ENCODE measurements around the gene LRRC2.
"Not testable (repeated sequence)": the region's sequence is repeated elsewhere in the genome, so short reads cannot be mapped to it uniquely, and the experiment has no call there.

The LRRC2 gene

DNA sequence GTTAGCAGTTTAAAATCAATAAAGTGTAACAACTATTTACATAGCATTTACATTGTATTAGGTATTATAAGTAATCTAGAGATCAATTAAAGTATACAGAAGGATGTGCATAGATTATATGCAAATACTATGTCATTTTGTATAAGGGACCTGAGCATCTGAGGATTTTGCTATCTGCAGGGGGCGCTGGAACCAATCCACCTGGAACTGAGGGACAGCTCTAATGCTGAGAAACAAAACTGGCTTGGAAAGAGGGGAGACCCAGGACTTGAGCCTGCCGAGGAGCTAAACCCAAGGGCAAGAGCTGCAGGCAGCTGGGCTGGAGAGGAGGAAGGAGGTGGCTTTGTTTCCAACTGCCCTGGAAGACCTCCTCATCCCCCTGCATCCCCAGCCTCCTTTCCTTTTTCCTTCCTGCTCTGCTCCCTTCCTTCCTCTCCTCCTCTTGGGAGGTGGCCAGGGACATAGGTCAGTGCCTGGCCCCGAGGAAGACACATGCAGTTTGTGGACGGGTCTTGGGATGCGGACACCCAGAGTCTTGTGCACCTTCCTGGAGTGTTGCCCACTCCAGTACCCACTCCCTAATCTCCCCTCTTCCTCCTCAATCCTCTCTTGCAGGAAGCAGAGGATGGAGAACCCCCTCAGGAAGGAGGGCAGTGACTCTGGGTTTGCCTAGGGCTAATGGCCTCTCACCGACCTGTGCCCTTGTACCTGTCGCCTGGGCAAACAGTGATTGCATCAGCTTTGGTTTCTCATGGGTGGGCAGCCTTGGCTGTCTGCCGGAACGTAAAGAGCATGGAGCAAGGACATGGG lies 69.2 kb downstream of the LRRC2 start:
- no peak for DNase-seq (ENCODE audit: low spot score)

DNA sequence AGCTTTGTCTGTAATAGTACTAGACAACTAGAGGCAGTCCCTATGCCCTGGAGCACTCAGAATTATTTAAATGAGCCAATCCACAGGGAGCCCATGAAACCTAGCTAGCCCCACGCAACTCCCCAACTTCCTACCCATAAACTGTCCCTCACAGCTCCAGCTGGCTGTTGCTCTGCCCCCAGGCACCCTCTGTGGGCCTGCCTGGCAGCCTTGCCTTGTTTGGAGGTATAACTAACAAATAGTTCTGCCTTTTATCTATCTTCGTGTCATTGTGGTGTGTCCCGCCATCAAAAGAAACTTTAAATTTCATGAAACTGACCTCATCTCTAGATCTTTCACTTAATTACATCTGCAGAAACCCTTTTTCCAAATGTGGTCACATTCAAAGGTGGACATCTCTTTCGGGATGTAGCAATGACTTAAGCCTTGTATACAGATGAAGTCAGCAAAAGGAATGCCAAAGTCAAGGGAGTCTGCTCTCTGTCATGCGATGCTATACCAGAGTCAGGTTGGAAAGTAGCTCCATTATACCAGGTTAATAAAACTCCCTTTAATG lies 70.1 kb downstream of the LRRC2 start:
- DNase-seq (ENCODE audit: low spot score) = peak; percentile 46

DNA sequence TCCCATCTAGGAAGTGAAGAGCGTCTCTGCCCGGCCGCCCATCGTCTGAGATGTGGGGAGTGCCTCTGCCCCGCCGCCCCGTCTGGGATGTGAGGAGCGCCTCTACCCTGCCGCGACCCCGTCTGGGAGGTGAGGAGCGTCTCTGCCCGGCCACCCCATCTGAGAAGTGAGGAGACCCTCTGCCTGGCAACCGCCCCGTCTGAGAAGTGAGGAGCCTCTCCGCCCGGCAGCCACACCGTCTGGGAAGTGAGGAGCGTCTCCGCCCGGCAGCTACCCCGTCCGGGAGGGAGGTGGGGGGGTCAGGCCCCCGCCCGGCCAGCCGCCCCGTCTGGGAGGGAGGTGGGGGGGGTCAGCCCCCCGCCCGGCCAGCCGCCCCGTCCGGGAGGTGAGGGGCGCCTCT lies 71.6 kb downstream of the LRRC2 start:
- DNase-seq (ENCODE audit: low spot score) = not testable (repeated sequence)

DNA sequence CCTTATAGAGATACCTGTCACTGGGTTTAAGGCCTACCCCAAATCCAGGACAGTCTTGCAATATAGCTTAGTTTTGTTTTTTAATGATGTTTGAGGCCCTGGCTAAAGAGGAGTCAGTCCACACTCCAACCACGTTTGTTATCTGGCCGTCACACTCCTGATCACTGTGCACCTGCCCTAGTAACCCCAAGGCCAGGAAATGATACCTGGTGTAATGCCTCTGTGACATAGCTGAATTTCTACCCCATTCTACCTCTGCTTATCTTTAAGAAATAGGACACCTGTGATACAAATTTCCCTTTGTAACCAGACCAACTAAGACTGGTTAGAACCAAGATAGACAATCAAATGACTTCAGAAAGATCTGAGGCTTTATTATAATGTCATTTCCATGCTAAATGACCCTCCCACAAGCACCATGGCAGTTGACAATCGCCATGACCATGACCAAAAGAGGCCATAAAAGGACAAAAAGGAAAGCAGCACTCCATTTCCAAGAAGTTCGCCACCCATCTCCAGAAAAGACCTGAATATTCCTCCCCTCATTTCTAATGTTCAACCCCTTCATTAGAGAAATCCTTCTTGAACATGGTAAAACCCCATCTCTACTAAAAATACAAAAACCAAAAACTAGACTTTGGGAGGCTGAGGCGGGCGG lies 73.1 kb downstream of the LRRC2 start:
- DNase-seq (ENCODE audit: low spot score) = no peak

GRCh38 chr3:46491089-46492070 lies 74.7 kb downstream of the LRRC2 start:
- no peak for DNase-seq (ENCODE audit: low spot score)

- no peak for DNase-seq (ENCODE audit: low spot score)
These were observed 75.6 kb downstream of the LRRC2 start for GRCh38 chr3:46490338-46491084.

DNA sequence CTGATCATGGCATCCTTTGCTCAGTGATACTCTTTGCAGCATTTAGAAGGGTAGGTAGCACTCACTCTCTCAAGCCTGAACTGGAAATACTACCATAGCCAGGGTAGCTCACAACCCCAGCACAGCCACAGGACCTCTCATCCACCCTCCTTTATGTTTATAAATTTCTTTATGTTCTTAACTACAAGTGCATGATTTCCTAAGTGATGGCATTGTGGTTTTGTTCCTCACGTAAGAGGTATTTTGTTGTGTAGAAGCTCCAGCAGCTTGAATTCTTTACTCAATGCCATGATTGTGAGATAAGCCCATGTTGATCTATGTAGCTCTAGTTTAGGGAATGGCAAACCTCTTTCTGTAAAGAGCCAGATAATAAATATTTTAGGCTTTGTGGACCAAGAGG lies 76.2 kb downstream of the LRRC2 start:
- no peak for DNase-seq (ENCODE audit: low spot score)

GRCh38 chr3:46489381-46489780 lies 76.7 kb downstream of the LRRC2 start:
- no peak for DNase-seq (ENCODE audit: low spot score)

DNA sequence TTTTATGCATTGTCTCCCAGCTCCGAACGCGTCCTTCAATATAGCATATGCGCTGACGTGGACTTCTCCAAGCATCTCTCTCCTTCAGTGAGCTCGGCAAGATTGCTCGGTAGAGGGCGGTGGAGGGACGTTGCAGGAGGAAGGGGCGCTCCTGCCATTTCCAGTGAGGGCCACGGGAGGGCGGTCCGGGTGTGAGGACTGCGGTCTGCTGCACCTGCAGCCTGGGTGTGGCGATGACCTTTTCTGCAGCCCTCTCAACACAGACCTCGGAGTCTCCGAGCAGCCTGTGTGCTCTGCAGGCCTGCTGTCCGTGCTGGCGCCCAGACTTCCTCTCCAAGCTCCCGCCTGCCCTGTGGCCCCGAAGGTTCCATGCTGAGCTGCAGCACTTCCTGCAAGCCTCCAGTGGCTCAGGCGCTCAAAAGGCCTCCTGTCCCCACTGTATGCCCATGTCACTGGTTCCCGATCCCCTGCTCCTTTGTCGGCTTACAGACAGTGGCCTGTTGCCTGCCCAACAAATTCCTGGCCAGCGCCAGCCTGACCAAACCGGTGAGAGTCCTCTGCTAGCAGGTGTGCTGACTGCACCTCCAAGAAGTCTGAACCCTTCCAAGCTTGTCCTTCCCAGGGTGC lies 77.3 kb downstream of the LRRC2 start:
- peak; percentile 90 for DNase-seq (ENCODE audit: low spot score)

- DNase-seq (ENCODE audit: low spot score) = no peak
These were observed 80.3 kb downstream of the LRRC2 start for GRCh38 chr3:46485779-46486175.

DNA sequence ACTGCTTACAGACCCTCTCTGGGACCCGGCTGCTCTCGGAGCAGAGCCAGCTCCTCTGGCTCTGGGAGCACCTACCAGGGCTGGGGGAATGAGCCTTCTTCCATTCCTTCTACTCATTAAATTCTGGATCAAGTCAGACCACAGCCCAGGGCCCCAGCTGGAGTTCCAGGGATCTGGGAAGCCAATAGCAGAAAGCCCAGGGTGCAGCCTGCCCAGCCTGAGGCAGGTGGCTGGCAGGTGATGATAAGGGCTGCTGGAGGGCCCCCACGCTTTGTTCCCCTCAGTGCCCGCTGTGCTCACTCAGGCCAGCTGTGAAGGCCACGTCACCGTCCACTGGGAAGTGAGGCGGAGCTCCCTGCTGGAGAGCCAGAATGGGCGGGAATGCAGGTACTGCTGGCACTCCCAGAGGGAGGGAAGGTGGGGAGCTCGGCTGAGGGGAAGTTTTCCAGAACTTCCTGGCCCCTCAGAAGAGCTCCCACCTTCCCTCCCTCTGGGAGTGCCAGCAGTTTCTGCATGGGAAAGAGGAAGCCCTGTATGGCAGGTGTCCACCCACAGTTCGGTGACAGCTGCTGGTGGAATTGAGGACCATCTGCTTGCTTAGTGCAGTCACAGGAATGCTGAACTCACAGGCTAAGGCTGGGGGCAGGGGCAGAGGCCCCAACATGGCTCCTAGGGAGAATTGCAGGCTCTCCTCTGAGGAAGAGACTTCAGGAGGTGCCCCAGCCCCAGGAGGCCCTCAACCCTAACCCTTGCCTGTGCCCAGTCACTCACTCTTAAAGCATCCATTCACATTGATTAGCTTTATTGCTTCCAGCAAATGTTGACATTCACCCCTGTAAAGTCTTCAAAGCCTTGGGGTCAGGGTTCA lies 81.0 kb downstream of the LRRC2 start:
- peak; percentile 60 for DNase-seq (ENCODE audit: low spot score)

DNA sequence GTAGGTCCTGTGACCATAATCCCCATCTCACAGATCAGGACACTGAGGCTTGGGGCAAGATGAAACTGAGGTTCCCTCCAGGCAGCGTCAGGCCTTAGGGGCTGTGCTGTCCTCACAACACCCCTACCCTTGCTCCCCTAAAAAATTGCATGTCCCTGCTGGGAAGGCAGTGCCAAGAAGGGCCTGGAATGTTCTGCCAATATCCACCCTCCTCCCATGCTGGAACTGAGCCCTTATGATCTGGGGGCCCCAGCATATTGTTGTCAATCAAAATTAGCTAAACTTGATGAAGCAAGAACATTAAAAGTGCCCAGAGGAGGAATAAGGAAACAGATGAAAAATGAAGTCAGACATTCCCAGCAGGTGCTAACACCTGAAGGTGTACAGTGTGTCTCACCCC lies 81.7 kb downstream of the LRRC2 start:
- no peak for DNase-seq (ENCODE audit: low spot score)

DNA sequence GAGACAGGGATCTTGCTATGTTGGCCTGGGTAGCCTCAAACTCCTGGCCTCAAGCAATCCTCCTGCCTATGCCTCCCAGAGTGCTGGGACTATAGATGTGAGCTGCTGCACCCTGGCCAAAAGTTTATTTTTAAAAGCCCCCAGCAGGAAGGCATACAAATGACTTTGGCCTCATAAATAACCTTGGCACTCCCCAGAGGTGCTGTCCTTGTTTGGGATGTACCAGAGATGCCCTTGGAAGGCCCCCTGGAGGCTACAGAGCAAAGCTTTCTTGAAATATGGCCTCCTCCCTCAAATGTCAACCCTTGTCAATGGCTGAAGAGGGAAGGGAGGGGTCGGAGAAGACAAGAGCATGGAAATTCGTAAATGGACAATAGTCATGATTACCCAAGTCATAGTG lies 82.3 kb downstream of the LRRC2 start:
- no peak for DNase-seq (ENCODE audit: low spot score)

DNA sequence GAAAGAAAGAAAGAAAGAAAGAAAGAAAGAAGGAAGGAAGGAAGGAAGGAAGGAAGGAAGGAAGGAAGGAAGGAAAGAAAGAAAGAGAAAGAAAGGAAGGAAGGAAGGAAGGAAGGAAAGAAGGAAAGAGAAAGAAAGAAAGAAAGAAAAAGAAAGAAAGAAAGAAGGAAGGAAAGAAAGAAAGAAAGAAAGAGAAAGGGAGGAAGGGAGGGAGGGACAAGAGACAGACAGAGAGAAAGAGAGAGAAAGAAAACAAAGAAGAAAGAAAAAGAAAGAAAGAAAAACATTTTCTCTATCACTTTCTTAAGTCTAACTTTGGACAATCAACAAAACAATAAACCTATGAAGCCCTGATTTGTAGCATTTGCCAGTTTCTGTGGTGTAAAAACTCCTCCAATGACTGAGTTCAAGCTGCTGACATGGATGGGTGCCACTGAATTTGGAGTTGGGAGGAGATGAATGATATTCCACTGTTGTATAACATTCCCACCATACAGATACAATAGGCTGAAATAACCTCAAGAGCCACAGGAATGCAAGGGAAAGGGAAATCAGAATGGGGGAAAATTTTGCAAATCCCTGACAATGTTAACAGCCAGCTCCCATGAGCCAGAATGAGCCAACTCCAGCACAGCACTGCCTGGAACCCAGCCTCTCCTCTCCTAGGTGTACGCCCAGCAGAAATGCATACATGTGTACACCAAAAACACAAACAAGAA lies 83.3 kb downstream of the LRRC2 start:
- DNase-seq (ENCODE audit: low spot score) = peak; percentile 57

DNA sequence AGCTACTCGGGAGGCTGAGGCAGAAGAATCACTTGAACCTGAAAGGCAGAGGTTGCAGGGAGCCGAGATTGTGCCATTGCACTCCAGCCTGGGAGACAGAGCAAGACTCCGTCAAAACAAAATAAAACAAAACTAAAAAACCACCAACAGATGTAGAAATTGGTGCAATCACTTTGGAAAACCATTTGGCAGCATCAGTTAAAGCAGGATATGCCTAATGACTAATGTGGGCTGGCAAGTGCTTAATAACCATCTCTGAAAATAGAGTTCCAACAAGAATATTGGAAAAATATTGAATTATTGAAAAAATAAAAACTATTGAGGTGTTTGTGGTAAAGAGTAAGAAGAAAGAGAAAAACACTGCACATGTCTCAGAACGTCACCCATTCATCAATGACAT lies 84.5 kb downstream of the LRRC2 start:
- no peak for DNase-seq (ENCODE audit: low spot score)

DNA sequence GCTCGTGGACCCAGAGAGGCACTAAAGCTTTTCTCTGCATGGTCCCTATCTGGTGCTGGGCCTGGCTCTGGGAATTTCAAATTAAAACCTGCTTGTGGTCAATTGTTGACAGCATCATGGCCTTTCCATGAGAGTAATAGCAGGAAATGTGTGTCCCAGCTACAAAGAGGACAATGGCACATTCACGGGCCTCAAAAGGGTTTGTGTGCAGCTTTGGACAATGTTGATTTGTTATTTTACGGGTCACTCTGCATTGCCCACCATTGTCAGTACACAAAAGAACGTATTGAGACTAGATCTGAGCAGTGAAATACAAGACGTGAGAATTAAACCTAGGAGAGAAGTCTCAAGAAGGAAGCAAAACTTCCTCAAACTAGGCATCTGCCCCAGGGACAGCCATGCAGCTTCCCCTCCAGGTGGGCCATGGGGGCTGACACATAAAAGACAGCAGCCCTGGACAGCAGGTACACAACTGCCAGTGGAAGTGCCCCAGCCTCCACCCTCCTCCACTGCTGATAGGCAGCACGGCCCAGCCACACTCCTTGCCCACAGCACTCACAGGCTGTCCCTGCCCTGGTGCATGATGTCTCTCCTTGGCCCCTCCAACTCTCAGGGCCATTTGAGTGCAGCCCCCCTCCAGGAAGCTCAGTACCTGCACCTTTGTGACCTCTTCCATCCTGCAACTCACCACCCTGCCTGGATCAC lies 85.5 kb downstream of the LRRC2 start:
- no peak for DNase-seq (ENCODE audit: low spot score)

DNA sequence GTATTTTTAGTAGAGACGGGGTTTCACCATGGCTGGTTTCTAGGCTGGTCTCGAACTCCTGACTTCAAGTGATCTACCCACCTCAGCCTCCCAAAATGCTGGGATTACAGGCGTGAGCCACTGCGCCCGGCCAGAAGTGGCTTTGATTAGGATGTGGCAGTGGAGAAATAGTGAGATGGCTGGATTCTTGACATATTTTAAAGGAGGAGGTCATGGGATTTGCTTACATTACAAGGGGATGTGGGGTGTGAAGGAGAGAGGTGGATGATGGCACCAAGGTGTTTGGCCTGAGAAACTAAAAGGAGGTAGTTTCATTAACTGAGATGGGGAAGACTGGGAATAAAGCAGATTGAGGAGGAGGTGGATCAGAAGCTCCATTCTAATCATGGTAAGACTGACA lies 86.4 kb downstream of the LRRC2 start:
- DNase-seq (ENCODE audit: low spot score) = peak; percentile 45

GRCh38 chr3:46479021-46479420 lies 87.1 kb downstream of the LRRC2 start:
- no peak for DNase-seq (ENCODE audit: low spot score)

GRCh38 chr3:46478341-46478740 lies 87.8 kb downstream of the LRRC2 start:
- no peak for DNase-seq (ENCODE audit: low spot score)
